LNCAP (cell line): ENCODE data around the gene GNA14.
A peak's percentile ranks its signal among the peaks of the same experiment; 100 is the strongest.

Source experiments
- CTCF ChIP-seq: fragments of 450-650 bp; IDR thresholded peaks from 2 replicates; pipeline ENCODE4 v1.5.1; 2017; ENCODE audit warnings: mild to moderate bottlenecking

The GNA14 gene

DNA sequence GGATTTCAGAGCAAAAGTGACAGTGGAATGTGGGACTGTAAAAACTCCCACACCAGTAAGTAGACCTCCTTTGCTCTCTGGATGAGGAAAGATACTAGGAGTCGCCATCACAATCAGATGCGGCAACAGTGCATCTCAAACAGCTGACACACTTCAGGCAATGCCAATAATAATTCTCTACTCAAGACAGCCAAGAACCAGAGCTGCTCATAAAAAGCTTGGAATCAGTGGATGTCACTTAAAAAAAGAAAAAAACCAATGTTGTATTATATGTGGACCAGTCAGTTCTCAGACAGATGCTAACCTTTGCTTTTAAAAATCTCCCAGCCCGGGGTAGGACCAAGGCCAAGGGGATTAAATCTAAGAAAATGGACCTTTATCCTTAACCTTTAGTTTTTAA, 185.0 kb downstream of the GNA14 start:
- no peak for TF ChIP-seq CTCF

- TF ChIP-seq CTCF: no peak
These were observed 186.1 kb downstream of the GNA14 start for GRCh38 chr9:77462066-77462465.

GRCh38 chr9:77460938-77461337, 187.2 kb downstream of the GNA14 start:
- TF ChIP-seq CTCF: no peak

DNA sequence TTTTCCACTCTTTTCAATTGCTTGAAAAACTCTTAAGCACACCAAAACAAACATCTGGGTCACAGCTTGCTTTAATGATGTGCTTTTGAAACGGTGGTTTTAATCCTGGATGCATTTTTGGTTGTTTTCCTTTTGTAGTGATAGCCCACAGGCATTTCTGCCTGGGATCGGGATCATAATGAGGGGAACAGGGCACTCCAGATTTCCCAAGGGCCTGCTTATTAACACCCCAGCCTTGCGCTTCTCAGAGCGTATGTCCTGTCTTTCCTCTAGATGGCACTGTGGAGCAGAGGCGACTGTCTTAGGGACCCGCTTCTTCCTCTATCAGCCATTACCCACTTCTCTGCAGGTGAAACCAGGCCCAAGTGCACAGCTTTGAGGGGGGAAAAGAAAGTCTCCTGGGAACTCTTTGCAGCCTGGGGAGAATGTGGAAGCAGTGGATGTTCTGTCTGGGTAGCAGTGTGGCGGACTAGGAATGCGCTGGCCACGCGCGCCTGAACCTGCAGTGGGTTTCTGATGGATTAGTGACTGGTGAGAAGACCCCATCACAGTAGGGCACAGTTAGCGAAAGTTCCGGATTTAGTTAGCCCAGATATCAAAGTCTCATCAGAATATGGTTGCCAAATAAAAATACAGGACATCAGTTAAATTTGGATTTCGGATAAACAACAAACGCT, 190.1 kb downstream of the GNA14 start:
- TF ChIP-seq CTCF: peak; percentile 96

DNA sequence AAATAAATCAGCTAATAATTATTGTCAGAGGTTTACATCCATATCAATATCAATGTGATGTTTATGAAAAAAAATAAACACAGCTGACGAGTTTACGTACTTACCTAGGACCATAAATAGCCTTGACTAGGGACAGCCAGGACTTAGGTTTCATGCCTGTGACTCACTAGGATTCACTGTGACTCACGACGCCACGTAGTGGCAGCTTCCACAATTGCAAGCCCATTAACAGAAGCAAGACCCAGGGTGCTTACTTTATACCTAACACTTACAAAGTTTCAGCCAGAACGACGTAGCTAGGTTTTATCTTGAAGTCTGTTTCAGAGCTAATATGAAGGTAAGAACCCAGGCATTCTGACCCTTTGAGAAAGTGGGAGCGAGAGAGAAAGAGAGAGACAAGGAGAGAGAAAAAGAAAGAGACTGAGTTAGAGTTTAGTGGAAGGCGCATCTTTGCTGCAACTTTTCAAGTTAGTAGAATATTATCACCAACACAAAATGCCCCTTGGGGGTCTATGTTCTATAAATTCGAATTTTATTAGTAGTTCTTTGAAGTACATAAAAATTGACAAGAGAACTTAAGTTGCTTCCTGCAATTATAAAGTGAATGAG, 191.2 kb downstream of the GNA14 start:
- TF ChIP-seq CTCF: peak; percentile 93

DNA sequence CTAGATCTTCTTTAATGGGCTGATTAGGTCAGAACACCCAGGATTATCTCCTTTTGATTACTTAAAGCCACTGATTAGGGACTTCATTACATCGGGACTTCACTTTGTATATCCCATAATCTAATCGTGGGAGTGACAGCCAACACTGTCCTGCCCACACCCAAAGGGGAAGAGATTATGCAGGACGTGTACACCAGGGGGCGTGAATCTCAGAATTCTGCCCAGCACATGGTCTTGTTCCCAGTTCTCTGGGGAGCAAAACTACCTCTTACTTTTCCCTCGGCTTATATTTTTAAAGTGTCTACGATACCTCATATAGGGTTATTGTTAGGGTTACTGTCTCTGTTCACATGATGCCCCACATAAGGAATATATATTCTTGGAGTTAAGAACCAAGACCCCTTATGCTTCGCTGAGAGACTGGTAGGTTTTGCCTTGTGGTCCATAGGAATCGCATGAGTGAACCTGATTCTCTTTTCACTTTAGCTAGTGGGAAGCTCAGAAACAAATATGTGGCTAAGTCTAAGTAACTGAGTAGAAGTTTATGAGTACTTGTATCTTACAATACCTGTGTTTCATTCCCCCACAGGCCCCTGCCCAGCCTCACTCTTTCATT, 192.7 kb downstream of the GNA14 start:
- peak; percentile 82 for TF ChIP-seq CTCF

GRCh38 chr9:77454663-77455062, 193.5 kb downstream of the GNA14 start:
- TF ChIP-seq CTCF: no peak
